Measurements from ENCODE around the gene CPAMD8.
"Not testable (repeated sequence)": the region's sequence is repeated elsewhere in the genome, so short reads cannot be mapped to it uniquely, and the experiment has no call there.

CPAMD8 gene

GRCh38 chr19:16978156-16978555 is 48.5 kb downstream of the CPAMD8 start:
- TF ChIP-seq CTCF (IDR thresholded peaks at IDR 0.05; ENCODE audit: insufficient read depth, missing control alignments), result no peak
- FAIRE-seq (no peak), DNase-seq (ENCODE audit: insufficient read length, low spot score) (no peak)

GRCh38 chr19:16977306-16977705 is 49.3 kb downstream of the CPAMD8 start:
- DNase-seq (ENCODE audit: insufficient read length, low spot score) (no peak), FAIRE-seq (no peak)
- TF ChIP-seq CTCF (IDR thresholded peaks at IDR 0.05; ENCODE audit: insufficient read depth, missing control alignments), result no peak

GRCh38 chr19:16976446-16976845 is 50.2 kb downstream of the CPAMD8 start:
- FAIRE-seq (no peak), DNase-seq (ENCODE audit: insufficient read length, low spot score) (no peak)
- no peak for TF ChIP-seq CTCF (IDR thresholded peaks at IDR 0.05; ENCODE audit: insufficient read depth, missing control alignments)

- no peak for TF ChIP-seq CTCF (IDR thresholded peaks at IDR 0.05; ENCODE audit: insufficient read depth, missing control alignments)
- FAIRE-seq (no peak), DNase-seq (ENCODE audit: insufficient read length, low spot score) (no peak)
Observed at GRCh38 chr19:16970821-16971220, 55.8 kb downstream of the CPAMD8 start.

- DNase-seq (ENCODE audit: insufficient read length, low spot score) (no peak), FAIRE-seq (no peak)
- no peak for TF ChIP-seq CTCF (IDR thresholded peaks at IDR 0.05; ENCODE audit: insufficient read depth, missing control alignments)
Observed at GRCh38 chr19:16969135-16969534, 57.5 kb downstream of the CPAMD8 start.

GRCh38 chr19:16960996-16961822 is 65.4 kb downstream of the CPAMD8 start:
- not testable (repeated sequence) for DNase-seq (ENCODE audit: insufficient read length, low spot score)

GRCh38 chr19:16958277-16958676 is 68.3 kb downstream of the CPAMD8 start:
- DNase-seq (ENCODE audit: insufficient read length, low spot score); FAIRE-seq: not testable (repeated sequence)

More at GRCh38 chr19:16960996-16961822, 65.4 kb downstream of the CPAMD8 start:
- not testable (repeated sequence) for FAIRE-seq

- no peak for DNase-seq (ENCODE audit: insufficient read length, low spot score)
- no peak for FAIRE-seq
- TF ChIP-seq CTCF (IDR thresholded peaks at IDR 0.05; ENCODE audit: insufficient read depth, missing control alignments), result no peak
Observed at GRCh38 chr19:16957855-16958254, 68.8 kb downstream of the CPAMD8 start.

Measured in D721Med (cell line).